ENCODE data around the gene FGF2. TPM values are rescaled to one million over a fixed set of nuclear protein-coding genes. Genes with fewer than 3 reads are reported as not detected.

FGF2 gene
- total RNA-seq, 1 experiment from 2014 or later: 99.0 TPM

- Histone ChIP-seq H3T11ph (ENCODE audit: low read length) (no peak overlapping the region), H4K5ac (ENCODE audit: insufficient read length, low read depth, low read length) (no peak overlapping the region), H3K56ac (ENCODE audit: insufficient read length, low read depth, low read length) (no peak overlapping the region), H3K27me3 (ENCODE audit: insufficient read depth, low read length) (no peaks in the 10 kb centered on the region), H3K9ac (ENCODE audit: extremely low read depth, insufficient read length, low read length) (no peak overlapping the region), H2AK5ac (ENCODE audit: insufficient read length, low read length) (no peak overlapping the region), H2BK5ac (ENCODE audit: insufficient read length, low read length) (no peak overlapping the region), H3K4me1 (ENCODE audit: insufficient read depth, low read length) (peaks cover 22% of the 10 kb centered on the region; the same call in 1 of the 2 replicates), H3K4me2 (ENCODE audit: insufficient read depth, insufficient read length, low read length) (no peak overlapping the region), H3K14ac (ENCODE audit: insufficient read depth, low read length) (no peak overlapping the region), H2BK12ac (ENCODE audit: insufficient read length, low read depth, low read length) (no peak overlapping the region), H3K4ac (ENCODE audit: low read depth, low read length) (no peak overlapping the region), H3K23ac (ENCODE audit: insufficient read length, low read depth, low read length) (no peak overlapping the region), H2BK120ac (ENCODE audit: low read depth, low read length, poor library complexity, severe bottlenecking) (no peak overlapping the region), H2BK15ac (ENCODE audit: low read depth, low read length) (no peak overlapping the region; the same call in 1 of the 2 replicates), H2BK20ac (ENCODE audit: low read depth, low read length, poor library complexity, severe bottlenecking) (peak overlapping the region; percentile 78), H3K79me1 (ENCODE audit: insufficient read depth, low read depth, low read length, poor library complexity, severe bottlenecking) (no peaks in the 10 kb centered on the region), H4K20me1 (ENCODE audit: control insufficient read depth, insufficient read depth, insufficient read length) (no peaks in the 10 kb centered on the region), H4K91ac (ENCODE audit: insufficient read length, low read depth, low read length) (no peak overlapping the region), H4K8ac (replicated peaks; ENCODE audit: insufficient read length, low read depth, low read length) (no peak overlapping the region), H3K79me2 (ENCODE audit: insufficient read depth, low read length) (no peaks in the 10 kb centered on the region), H3K18ac (ENCODE audit: insufficient read length, low read depth, low read length) (no peak overlapping the region), H3K23me2 (ENCODE audit: insufficient read length, low read depth, low read length, poor library complexity, severe bottlenecking) (no peaks in the 10 kb centered on the region), H3K27ac (ENCODE audit: insufficient read length, low read depth, low read length) (no peak overlapping the region), H3K9me3 (ENCODE audit: control insufficient read depth, low read depth, low read length) (no peaks in the 10 kb centered on the region), H2AFZ (ENCODE audit: low read length) (no peak overlapping the region)
- DNase-seq: no peak
- peaks cover 2 to 9% of the 10 kb centered on the region in 2 experiments; a peak in 2 of 5 replicates for H3K9me3 Mint-ChIP-seq
- WGBS (ENCODE audit: extremely low coverage, insufficient read length, low lambda C conversion rate): no CpG with 5 or more reads among the region's 1 CpG
- no peak for TF ChIP-seq CTCF (conservative IDR thresholded peaks at IDR 0.05)
- H3K27me3 Mint-ChIP-seq (ENCODE audit: low read depth): no peaks in the 10 kb centered on the region
- H3K36me3 Mint-ChIP-seq (ENCODE audit: insufficient read depth in 1 of 3, low read depth in 3 of 3): peaks cover 0 to 20% (median 7%) of the 10 kb centered on the region in 3 experiments; a peak in 4 of 7 replicates
- H3K4me1 Mint-ChIP-seq: peaks cover 72% of the 10 kb centered on the region in 2 experiments
- H3K4me3 Mint-ChIP-seq: no peak overlapping the region
- H3K27ac Mint-ChIP-seq: peak overlapping the region; percentile 68 to 91 (median 81); a peak in 4 of 7 replicates
Measured at GRCh38 chr4:122787940-122788339, 38.7 kb upstream of the FGF2 start.

Measured in H9 (cell line).